Activated naive CD4-positive, alpha-beta T cell (primary cell): Measurements from ENCODE around the gene GFER.
A peak's percentile ranks its signal among the peaks of the same experiment; 100 is the strongest.

Source experiments
- DNase-seq, 4 experiments: peaks; one replicate each; lab custom pipeline; 2025; lab: John Stamatoyannopoulos, UW

GFER gene

GRCh38 chr16:1990351-1991134 lies 6.5 kb downstream of the GFER start:
- DNase-seq, result no peak

- DNase-seq, result peak in 2 of 4 experiments; percentile 20 to 33
Observed at GRCh38 chr16:1991135-1991551, 7.2 kb downstream of the GFER start.

- DNase-seq, result no peak
Observed at GRCh38 chr16:1991588-1991947, 7.6 kb downstream of the GFER start.

- peak; percentile 96 to 99 (median 97) for DNase-seq
Observed at GRCh38 chr16:1991948-1992703, 8.1 kb downstream of the GFER start.

- no peak for DNase-seq
Observed at GRCh38 chr16:1992704-1993317, 8.8 kb downstream of the GFER start.

GRCh38 chr16:1993731-1994131 lies 9.7 kb downstream of the GFER start:
- no peak for DNase-seq

- no peak for DNase-seq
Observed at GRCh38 chr16:1997494-1998359, 13.7 kb downstream of the GFER start.

- DNase-seq, result no peak
Observed at GRCh38 chr16:1998360-1998835, 14.4 kb downstream of the GFER start.

GRCh38 chr16:1998852-1999801 lies 15.1 kb downstream of the GFER start:
- no peak for DNase-seq

GRCh38 chr16:1999866-2000514 lies 16.0 kb downstream of the GFER start:
- DNase-seq, result no peak

- DNase-seq, result no peak
Observed at GRCh38 chr16:2001035-2001434, 17.0 kb downstream of the GFER start.

GRCh38 chr16:2001456-2002355 lies 17.7 kb downstream of the GFER start:
- no peak for DNase-seq

GRCh38 chr16:2002406-2003230 lies 18.6 kb downstream of the GFER start:
- no peak for DNase-seq

- no peak for DNase-seq
Observed at GRCh38 chr16:2003231-2003826, 19.3 kb downstream of the GFER start.

GRCh38 chr16:2003827-2004641 lies 20.0 kb downstream of the GFER start:
- DNase-seq, result peak; percentile 59 to 87 (median 74)

- DNase-seq, result no peak
Observed at GRCh38 chr16:2004795-2005517, 21.0 kb downstream of the GFER start.
